ENCODE data around the gene PCDHGA3.

DNA sequence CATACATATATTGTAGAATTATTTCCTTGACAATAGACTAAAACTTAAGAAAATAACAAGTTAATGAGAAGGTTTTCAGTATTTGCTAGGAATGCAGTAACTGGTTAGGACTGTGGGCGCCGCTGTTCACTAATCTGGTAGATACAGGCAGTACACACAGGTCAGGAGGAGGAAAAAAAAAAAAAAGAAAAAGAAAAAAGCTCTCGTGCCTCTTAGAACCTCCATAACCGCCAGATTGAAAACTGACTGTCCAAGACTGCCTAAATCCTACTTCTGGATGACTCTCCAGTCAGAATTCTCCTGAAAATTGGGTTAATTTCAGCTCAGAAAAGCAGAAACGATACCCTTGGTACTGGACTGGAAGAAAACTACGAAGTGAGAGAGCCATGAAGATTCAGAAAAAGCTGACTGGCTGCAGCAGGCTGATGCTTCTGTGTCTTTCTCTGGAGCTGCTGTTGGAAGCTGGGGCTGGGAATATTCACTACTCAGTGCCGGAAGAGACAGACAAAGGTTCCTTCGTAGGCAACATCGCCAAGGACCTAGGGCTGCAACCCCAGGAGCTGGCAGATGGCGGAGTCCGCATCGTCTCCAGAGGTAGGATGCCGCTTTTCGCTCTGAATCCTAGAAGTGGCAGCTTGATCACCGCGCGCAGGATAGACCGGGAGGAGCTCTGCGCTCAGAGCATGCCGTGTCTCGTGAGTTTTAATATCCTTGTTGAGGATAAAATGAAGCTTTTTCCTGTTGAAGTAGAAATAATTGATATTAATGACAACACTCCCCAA, 13.1 kb upstream of the PCDHGA3 start, which contains the start of gene PCDHGA1:
- TF ChIP-seq, protein P1, sequence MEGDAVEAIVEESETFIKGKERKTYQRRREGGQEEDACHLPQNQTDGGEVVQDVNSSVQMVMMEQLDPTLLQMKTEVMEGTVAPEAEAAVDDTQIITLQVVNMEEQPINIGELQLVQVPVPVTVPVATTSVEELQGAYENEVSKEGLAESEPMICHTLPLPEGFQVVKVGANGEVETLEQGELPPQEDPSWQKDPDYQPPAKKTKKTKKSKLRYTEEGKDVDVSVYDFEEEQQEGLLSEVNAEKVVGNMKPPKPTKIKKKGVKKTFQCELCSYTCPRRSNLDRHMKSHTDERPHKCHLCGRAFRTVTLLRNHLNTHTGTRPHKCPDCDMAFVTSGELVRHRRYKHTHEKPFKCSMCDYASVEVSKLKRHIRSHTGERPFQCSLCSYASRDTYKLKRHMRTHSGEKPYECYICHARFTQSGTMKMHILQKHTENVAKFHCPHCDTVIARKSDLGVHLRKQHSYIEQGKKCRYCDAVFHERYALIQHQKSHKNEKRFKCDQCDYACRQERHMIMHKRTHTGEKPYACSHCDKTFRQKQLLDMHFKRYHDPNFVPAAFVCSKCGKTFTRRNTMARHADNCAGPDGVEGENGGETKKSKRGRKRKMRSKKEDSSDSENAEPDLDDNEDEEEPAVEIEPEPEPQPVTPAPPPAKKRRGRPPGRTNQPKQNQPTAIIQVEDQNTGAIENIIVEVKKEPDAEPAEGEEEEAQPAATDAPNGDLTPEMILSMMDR (IDR thresholded peaks at IDR 0.05) = no peak
- TF ChIP-seq POLR2AphosphoS5 (IDR thresholded peaks at IDR 0.05) (no peak), POLR2A (IDR thresholded peaks at IDR 0.05) (no peak)

Data from prostate gland (tissue), 2 donors.